GM18508 (cell line): ENCODE results near the gene OPHN1.
"Not testable (repeated sequence)": the region's sequence is repeated elsewhere in the genome, so short reads cannot be mapped to it uniquely, and the experiment has no call there.

Source experiments
- ATAC-seq: cut with Tn5 transposase; IDR thresholded peaks from one replicate; pipeline ENCODE4 v1.9.1; 2021; ENCODE audit warnings: moderate number of reproducible peaks; ENCODE audit not compliant: insufficient read depth, unreplicated experiment

The OPHN1 gene

DNA sequence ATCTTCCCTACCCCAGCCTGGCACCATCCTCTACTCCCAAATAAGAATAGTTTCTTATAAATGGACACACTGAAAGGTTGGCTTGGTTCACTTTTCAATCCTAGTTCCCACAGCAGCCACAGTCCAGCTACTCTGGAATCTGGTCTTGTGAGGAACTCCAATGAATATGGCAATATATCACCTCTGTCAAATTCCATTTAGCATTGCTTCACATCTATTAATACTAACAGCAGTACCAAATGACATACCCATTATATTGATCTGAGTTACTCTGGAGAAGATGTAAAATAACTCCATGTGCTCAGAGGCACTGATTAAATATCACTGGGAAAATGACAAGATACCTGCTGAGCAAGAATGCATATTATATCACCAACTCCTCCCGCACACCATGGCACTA lies 8.6 kb downstream of the OPHN1 start:
- ATAC-seq: no peak

DNA sequence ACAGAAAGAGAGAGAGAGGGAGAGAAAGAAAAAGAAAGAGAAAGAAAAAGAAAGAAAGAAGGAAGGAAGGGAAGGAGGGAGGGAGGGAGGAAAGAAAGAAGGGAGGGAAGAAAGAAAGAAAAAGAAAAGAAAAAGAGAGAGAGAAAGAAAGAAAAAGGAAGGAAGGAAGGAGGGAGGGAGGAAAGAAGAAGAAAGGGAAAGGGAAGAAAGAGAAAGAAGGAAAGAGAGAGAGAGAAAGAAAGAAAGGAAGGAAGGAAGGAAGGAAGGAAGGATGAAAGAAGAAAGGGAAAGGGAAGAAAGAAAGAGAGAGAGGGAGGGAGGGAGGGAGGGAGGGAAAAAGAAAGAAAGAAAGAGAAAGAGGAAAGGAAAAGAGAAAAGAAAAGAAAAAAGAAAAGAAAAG lies 10.8 kb downstream of the OPHN1 start:
- no peak for ATAC-seq

DNA sequence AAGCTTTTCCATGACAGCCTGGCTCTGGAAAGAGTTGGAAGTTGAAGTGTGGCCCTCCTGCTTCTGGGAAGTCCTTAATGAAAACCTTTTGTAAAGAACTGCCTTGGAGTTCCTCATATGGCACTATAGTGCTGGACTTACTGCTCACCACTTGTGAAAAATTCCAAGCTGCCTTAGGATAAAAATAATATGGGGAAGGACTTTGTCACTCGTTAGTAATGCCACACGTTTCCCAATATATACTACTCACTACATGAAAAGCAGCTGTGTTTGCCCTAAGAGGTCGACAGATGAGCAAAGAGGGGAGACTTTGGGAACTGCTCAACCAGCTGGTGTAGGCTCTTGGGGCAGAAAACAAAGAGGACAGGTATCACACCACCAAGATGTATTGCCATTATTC lies 11.7 kb downstream of the OPHN1 start:
- ATAC-seq: no peak

- ATAC-seq: no peak
Measured at GRCh38 chrX:68420559-68420958, 12.7 kb downstream of the OPHN1 start.

DNA sequence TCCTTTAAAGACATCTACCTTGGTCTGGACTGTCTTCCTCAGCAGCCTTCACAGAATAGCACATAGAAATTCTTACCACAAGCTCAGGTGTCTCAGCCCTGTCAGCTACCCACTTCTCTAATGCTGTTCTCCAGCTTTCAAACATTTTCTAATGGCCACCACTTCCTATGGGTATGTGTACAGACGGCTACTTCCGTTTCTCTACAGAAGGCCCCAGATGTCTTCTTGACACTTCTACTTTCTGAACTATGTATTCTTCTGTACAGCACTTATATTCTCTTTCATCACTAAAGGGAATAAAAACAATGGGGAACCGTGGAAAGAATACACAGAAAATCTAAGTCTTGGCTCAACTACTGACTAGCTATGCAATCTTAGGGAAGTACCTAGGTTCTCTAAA lies 13.3 kb downstream of the OPHN1 start:
- no peak for ATAC-seq

- no peak for ATAC-seq
Measured at GRCh38 chrX:68417651-68418050, 15.6 kb downstream of the OPHN1 start.

- no peak for ATAC-seq
Measured at GRCh38 chrX:68416592-68416991, 16.7 kb downstream of the OPHN1 start.

- no peak for ATAC-seq
Measured at GRCh38 chrX:68415316-68415715, 18.0 kb downstream of the OPHN1 start.

- no peak for ATAC-seq
Measured at GRCh38 chrX:68413254-68413653, 20.0 kb downstream of the OPHN1 start.

GRCh38 chrX:68411729-68412128 lies 21.6 kb downstream of the OPHN1 start:
- ATAC-seq: no peak

- no peak for ATAC-seq
Measured at GRCh38 chrX:68409194-68409593, 24.1 kb downstream of the OPHN1 start.

DNA sequence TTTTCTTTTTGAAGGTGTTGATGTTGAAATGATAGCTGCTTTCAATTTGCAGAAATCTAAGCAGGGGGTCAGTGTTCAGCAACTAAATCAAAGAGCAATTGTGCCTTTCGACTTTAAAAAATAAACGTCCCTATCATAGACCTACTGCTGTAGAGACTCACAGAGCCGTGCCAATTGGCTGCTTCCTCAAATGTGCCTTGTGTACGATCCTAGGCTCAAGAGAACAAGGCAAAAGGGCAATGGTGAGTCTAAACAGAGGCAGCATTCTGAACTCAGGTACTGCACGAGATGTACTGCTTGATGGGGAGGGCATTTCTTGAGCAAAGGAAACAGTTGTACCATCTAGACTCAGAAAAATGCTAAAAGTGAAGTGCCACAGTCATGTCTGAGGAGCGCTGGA lies 29.8 kb downstream of the OPHN1 start:
- no peak for ATAC-seq

- ATAC-seq: no peak
Measured at GRCh38 chrX:68403038-68403437, 30.3 kb downstream of the OPHN1 start.

GRCh38 chrX:68402094-68402493 lies 31.2 kb downstream of the OPHN1 start:
- no peak for ATAC-seq

DNA sequence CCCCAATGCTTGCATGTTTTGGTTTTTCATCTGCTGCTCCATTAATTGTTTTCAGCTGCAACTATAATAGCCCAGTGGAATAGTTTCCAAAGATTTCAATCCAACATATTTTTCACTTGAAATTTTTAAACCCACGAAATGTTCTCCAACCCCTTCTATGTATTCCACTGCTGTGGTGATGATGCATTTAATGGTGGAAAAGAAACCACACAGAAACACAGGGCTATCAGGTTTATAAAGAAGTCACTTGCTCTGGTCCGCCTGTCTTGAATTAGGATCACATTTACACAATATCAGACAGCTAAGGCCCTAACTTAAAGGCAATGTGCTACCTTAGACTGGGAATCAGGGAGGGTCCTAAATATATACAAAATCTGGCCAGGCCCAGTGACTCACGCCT lies 35.0 kb downstream of the OPHN1 start:
- ATAC-seq: no peak

DNA sequence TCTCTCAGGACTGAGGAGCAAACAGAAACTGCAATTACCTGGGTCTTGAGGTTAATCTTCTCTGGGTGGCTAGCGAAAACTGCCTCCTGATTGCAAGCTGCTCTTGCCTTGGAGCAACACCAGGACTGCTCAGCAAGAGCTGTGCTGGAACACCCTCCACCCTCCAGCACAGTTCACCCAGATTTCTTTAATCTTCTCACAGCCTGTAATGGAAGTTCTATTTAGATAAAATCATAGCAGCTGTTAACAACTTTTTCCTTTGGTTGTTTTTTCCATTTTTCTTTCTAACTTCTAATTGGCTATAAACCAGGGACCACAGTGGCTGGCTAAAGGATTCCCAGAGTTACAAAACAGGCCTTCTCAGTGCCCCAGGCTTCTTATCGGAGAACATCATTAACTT lies 36.3 kb downstream of the OPHN1 start:
- ATAC-seq: no peak

DNA sequence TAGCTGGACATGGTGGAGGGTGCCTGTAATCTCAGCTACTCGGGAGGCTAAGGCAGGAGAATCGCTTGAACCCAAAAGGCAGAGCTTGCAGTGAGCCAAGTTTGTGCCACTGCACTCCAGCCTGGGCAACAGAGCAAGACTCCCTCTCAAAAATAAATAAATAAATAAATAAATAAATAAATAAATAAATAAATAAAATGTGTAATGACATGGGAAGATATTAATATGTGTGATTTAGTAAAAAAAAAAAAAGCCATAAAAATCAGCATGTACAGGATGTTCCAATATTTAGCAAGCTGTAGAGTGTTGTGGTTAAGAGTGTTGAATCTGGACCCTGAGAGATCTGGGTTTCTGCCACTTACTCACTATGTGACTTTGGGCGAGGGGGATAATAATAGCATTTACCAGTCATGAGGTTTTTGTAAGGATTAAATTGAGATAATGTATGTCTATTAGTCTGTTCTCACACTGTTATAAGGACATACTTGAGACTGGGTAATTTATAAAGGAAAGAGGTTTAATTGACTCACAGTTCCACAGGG lies 43.8 kb downstream of the OPHN1 start:
- ATAC-seq: not testable (repeated sequence)

GRCh38 chrX:68387776-68388175 lies 45.5 kb downstream of the OPHN1 start:
- ATAC-seq: no peak

GRCh38 chrX:68383540-68383939 lies 49.8 kb downstream of the OPHN1 start:
- no peak for ATAC-seq

- not testable (repeated sequence) for ATAC-seq
Measured at GRCh38 chrX:68377579-68377978, 55.7 kb downstream of the OPHN1 start.

DNA sequence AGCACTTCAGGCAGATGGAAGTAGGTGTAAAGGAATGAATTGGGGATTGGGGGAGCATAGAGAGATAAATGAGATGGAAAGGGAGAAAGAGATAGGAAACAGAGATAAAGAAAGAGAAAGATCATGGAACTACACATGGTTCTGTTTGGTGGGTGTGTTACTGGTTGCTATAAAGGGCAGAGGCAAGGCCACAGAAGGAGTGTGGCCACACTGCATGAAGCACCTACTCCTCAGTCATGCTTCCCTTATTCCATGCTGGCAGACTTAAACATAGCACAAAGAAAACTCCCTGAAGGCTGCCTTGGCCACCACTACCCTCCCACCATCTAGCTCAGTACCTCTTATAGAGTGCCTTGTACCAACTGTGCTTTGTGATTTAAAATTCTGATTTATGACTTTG lies 56.9 kb downstream of the OPHN1 start:
- ATAC-seq: no peak

DNA sequence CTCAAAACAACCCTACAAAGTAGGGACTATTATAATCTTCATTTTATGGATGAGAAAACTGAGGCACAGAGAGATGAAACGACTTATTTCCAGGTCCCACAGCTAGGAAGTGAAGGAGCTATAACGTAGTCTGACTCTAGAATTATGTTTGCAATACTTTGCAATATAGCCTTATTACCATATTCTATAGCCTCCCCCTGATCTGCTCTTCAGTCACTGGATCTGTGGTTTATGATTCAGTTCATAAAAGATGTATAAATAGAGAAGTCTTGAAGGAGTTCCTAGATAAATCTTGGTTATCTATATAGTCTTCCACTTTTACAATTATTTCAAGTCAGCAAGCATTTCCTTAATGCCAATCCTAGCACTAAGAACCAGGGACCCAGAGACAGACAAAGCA lies 57.5 kb downstream of the OPHN1 start:
- ATAC-seq: no peak

GRCh38 chrX:68372665-68373064 lies 60.6 kb downstream of the OPHN1 start:
- ATAC-seq: no peak
